Gastrocnemius medialis (tissue), 4 donors: ENCODE data around the gene DPF1.

Experiments used
- POLR2A ChIP-seq, 2 donors: fragments of 450-650 bp; IDR thresholded peaks; one replicate each; pipeline ENCODE4 v1.6.1; 2017; ENCODE audit warnings: antibody characterized with exemption in 2 of 2, mild to moderate bottlenecking in 2 of 2, moderate library complexity in 2 of 2
- TF ChIP-seq, protein P1 (sequence below), 5 experiments: fragments of 450-650 bp in 3 of 5; fragments of 200-600 bp in 2 of 5; sonication (generic) in 2 of 5; IDR thresholded peaks in 4 of 5; conservative IDR thresholded peaks in 1 of 5; 1 replicate in 4 of 5; 2 replicates in 1 of 5; pipeline ENCODE4 v1.5.1; 2016 to 2019; ENCODE audit warnings: antibody characterized with exemption in 5 of 5, mild to moderate bottlenecking in 3 of 5, moderate library complexity in 3 of 5

DNA sequence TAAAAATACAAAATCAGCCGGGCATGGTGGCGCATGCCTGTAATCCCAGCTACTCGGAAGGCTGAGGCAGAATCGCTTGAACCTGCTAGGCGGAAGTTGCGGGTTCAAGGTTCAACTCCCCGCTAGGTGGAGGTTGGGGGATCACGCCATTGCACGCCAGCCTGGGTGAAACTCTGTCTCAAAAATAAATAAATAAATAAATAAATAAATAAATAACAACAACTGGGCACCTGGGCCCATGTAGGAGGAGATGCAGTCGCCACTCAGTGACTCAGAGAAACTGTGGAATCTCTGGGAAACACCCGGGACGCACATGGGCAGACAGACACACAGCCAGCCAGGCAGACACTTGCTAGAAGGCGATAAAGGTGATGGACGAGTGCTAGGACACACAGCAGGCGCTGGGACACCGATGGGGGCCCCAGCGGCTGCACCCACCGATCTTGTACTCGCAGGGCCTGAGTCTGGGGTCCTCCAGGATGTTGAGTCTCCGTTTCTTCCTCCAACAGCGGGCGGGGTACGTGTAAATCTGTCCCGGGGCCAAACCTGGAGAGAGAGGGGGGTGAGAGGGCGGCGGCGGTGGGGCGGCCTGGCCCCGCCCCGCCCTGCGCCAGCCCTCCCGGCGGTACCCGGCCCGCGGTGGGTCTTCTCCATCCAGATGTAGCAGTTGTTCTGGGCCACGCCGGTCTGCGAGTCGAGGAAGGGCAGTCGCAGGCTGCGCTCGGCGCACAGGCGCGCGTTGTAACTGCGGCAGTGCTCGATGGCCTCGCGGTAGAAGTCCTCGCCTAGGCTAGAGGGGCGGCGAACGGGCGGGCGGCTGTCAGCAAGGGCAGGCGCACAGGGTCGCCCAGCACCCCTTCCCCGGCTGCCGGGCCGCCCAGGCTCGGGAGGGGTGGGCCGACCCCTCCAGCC is 1.8 kb downstream of the DPF1 start:
- TF ChIP-seq, protein P1, sequence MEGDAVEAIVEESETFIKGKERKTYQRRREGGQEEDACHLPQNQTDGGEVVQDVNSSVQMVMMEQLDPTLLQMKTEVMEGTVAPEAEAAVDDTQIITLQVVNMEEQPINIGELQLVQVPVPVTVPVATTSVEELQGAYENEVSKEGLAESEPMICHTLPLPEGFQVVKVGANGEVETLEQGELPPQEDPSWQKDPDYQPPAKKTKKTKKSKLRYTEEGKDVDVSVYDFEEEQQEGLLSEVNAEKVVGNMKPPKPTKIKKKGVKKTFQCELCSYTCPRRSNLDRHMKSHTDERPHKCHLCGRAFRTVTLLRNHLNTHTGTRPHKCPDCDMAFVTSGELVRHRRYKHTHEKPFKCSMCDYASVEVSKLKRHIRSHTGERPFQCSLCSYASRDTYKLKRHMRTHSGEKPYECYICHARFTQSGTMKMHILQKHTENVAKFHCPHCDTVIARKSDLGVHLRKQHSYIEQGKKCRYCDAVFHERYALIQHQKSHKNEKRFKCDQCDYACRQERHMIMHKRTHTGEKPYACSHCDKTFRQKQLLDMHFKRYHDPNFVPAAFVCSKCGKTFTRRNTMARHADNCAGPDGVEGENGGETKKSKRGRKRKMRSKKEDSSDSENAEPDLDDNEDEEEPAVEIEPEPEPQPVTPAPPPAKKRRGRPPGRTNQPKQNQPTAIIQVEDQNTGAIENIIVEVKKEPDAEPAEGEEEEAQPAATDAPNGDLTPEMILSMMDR (IDR thresholded peaks at IDR 0.05 in 4 of 5, conservative IDR thresholded peaks at IDR 0.05 in 1 of 5), result no peak
- TF ChIP-seq POLR2A (IDR thresholded peaks at IDR 0.05), result no peak
